ENCODE data around the gene SLC45A1.
"Not testable (repeated sequence)": the region's sequence is repeated elsewhere in the genome, so short reads cannot be mapped to it uniquely, and the experiment has no call there.

SLC45A1 gene

DNA sequence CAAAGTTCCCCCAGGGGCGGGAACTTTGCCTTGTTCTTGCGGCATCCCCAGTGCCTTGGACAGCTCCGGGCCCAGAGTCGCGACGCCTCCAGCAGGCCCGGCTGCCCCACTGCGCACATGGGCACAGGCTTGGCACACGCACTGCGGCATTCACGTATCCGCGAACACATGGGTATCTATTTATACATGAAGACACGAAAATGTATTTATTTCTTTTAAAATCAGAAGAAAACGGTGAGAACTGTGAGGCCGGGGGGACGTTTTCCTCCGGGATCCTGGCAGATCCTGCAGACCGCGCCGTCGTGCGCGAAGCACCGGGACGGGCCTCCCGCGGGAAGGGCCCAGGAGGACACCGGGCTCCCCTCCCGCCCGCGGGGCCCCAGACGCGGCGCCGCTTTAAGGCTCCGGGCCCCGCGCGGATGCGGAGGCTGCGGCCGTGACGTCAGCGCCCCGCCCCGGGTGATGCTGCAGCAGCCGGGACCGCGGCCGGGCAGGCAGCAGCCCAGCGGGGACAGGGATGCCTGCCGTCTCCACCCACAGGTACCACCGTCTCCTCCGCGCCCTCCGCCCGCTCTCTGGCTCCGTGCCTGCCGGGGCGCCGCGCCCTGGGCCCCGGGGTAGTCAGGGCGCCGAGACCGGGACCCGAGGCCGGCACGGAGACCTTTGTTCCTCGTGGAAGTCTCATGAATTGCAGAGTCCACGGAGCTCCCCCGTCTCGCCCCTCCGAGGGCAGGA is at the start of gene SLC45A1:
Gene SLC45A1 (plus strand): TSS at position 468 of the 735 bp plus-strand sequence. CDS start 6,216 bp downstream, outside the sequence.
- DNase-seq (ENCODE audit: low read depth in 2 of 2): peak; percentile 53 to 79

DNA sequence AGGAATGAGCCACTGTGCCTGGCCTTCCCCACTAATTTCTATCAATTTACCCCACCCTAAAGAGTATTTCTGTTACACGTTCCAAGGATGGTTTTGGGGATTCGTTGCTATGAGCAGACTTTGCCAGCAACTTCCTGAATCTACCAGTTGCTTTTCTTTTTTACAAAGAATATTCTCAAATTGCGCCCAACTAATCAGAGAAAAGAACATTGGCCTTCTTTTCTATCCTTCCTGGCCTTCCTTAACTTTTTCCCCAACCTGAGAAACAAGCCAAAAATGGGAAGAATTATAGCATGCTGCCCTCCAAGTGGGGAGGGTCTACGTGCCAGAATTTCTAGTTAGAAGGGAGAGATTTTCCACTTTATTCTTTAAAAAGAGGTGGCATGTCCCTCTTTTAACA is 44.9 kb upstream of the SLC45A1 start:
- no peak for DNase-seq (ENCODE audit: low read depth in 2 of 2)

DNA sequence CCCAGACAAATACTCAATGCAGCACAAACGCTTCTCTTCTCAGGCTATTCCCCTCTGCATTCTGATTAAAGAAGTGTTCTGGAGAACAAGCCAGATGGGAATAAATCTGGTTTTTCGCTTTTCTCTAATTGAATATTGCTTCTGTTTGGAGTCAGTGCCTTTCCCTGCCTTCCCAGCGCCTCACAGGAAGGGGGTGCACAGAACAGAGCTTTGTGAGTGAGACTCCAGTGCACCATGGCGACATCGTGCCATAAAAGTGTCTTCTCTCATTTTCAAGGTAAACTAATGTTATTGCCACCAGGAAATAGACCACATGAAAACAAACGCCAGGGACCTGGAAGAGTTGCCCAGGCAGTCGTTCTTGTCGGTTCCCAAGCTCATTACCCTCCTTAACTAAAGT is 43.6 kb upstream of the SLC45A1 start:
- DNase-seq (ENCODE audit: low read depth in 2 of 2): no peak

DNA sequence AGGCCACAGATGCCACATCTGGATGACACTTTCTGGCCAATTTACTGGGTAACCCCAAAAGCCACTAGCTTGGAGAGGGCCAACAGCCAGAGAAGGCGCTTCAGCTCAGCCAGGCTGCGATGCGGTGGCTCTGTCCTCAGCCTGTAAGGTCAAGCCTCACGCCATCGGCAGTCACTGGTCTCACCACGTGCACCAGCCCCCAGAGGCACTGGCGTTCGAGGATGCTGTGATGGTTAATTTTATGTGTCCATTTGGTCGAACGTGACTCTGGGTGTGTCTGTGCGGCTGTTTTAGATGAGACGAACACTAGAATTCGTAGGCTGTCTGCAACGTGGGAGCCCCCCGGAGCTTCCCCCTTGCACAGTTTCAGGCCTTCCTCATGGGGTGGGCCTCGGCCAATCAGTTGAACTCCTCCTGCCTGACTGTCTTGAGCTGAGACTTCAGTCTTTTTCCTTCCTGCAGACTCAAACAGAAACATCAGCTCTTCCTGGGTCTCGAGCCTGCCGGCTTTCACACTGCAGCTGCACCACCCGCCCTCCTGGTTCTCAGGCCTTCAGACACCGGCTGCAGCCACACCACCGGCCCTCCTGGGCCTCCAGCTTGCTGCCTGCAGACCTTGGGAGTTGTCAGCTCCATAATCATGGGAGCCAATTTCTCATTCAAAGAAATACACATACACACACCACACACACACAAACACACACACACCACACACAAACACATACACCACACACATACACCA is 41.6 kb upstream of the SLC45A1 start:
- DNase-seq (ENCODE audit: low read depth in 2 of 2): no peak

DNA sequence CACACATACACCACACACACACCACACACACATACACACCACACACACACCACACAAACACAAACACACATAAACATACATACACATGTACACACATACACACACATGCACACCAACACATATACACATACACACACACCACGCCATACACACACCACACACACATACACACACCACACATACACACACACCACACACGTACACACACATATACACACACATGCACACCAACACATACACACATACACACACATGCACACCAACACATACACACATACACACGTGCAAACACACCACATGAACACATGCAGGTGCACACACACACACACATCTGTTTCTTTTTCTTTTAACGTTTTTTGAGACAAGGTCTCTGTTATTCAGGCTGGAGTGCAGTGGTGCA is 41.0 kb upstream of the SLC45A1 start:
- DNase-seq (ENCODE audit: low read depth in 2 of 2): no peak

DNA sequence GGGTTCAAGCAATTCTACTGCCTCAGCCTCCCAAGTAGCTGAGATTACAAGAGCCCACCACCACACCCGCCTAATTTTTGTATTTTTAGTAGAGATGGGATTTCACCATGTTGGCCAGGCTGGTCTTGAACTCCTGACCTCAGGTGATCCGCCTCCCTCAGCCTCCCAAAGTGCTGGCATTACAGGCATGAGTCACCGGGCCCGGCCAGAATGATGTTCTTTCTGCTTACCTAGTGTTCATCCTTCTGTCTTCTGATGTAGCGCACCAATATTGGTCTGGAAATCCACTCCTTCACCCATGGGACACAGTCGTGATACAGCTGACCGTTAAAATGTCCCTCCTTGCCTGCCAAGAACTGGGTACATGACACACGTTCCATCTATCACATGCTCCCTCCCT is 39.2 kb upstream of the SLC45A1 start:
- not testable (repeated sequence) for DNase-seq (ENCODE audit: low read depth in 2 of 2)

DNA sequence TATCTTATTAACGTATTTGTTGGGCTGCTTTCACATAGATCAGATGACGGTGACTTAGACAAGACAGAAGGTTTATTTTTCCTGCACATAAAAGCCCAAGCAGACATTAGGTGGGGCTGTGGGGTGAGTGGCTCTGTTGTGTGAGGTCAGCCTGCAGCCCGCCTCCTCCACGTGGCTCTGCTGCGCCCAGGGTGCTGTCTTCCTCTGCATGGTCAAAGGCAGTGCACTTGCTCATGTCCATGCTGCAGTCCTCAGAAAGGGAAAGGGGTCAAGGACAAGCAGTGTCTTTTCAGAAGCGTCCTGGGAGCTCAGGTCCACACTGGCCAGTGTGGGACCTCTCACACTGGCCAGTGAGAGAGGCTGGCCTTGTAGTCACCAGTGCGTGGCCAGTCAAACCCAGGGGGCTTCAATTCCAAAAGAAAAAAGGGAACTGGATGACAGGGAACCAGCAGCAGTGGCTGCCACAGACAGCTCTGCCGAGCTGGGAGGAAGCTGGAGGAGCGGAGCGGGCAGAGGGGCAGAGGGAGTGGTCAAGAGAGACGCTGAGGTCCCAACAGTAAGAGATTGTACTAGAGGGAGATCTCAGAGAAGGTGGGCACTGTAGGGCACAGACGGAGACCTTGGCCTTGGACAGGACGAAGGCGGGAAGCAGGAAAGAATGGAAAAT is 35.9 kb upstream of the SLC45A1 start:
- DNase-seq (ENCODE audit: low read depth in 2 of 2): no peak

DNA sequence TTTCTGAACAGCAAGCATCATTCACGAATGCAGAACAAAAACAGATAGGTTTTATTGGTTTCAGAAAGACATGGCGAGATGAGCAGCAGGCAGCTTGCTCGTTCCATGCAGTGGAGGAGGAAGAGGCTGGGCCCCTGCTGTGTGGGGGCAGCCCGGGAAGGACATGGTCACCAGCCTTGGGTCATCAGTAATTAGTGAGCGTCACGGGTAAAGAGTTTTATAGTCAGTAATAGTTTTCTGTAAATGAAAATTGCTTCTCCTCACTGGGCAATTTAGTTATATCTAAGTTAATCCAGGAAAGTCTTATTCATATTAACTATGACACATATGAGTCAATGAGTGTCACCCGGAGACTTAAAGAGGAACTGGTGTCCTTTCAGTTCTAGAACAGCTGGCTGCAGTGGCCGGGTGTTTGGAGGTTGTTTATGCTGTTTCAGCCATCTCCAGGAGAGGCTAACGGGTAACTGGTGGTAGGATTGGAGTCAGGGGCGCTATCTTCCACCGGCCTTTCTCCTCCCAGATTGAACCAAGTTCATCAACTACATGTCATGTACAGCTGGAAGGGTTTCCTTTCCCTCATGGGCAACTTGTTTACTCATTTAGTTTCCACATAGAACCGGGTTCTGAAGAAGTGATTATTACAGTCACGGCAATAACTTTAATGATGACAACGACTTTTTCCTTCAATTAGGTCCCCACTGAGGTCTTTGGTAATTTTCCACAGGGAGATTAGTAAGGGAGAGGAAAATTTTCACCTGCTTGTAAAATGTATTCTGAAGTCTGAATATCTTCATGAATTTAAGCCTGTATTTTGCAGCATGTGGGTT is 34.6 kb upstream of the SLC45A1 start:
- no peak for DNase-seq (ENCODE audit: low read depth in 2 of 2)

DNA sequence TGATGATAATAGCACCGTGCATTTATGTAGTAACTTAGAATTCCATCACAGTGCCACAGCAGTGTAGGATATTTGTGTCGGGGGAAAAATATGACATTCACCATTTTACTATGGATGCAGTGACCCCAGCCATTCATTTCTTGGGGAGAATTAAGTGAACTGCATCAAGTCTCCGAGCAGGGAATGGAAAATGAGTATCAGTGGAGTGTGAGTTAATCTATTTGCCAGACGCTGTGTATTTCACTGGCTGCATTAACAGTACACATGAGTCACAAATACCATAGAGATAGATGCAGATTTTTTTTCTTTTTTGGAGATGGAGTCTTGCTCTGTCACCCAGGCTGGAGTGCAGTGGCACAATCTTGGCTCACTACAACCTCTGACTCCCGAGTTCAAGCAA is 33.8 kb upstream of the SLC45A1 start:
- DNase-seq (ENCODE audit: low read depth in 2 of 2): no peak

DNA sequence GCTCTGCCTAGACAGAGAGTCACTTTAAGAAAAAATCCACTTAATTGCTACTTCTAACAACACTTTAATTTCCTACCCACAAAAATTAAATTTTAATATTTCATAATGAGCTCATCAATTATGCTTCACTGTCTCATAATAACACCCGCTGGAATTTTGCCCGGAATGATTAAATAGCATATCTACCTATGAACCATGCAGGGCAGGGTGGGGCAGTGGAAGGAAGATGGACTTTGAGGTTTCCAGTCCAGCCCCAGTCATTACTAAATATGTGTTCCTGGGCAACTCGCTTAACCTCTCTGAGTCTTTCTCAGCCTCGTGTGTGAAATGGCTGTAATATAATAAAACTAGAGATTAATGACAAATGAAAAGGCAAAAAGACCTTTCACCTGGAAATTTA is 32.8 kb upstream of the SLC45A1 start:
- DNase-seq (ENCODE audit: low read depth in 2 of 2): no peak

DNA sequence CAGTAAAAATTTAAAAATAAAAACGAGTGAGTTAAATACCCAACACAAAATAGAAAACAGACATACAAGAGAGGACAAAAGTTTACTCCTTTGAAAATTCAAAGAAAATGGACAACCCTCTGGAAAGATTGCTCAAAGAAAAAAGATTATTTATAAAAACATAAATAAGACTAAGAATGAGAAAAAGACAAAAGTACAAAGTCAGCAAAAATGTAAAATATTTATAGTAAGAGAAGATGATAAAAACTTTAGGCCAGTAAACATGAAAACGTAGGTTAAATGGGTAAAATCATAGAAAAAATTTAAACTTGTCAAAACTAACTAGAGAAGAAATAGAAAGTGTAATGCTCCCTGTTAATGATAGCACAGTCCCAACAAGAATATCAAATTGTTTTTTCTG is 31.9 kb upstream of the SLC45A1 start:
- DNase-seq (ENCODE audit: low read depth in 2 of 2): no peak

DNA sequence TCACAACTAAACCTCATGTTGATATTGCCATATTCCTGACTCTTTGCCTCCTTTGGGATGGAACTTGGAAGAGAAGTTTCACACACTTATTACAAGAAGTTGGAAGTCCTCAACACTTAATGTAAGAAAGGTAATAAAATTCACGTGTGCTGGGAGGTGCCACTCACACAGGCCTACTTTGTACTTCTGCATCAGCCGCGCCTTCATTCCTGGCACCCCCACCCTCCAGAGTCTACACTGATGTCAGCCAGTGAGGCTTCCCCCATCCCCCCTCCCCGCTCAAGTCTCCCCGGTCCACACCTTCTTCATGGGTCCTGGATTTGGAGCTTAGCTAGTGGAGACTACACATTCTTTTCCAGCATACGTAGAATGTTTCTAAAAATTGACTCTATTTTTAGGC is 24.8 kb upstream of the SLC45A1 start:
- DNase-seq (ENCODE audit: low read depth in 2 of 2): no peak

DNA sequence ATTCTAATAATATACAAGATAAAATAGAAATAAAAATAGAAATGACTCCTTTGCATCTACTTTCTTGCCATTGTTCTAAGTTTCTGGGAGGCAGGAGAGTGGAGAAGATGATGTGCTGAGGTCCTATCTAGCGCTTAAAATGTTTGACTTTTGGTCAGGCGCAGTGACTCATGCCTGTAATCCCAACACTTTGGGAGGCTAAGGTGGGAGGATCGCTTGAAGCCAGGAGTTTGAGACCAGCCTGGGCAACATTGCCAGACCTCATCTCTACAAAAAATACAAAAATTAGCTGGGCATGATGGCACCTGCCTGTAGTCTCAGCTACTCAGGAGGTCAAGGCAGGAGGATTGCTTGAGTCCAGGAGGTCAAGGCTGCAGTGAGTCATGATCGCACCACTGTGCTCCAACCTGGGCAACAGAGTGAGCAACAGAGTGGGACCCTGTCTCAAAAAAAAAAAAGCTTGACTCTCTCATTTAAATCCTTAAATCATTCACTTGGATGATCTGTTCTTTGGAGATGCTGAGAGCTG is 24.2 kb upstream of the SLC45A1 start:
- no peak for DNase-seq (ENCODE audit: low read depth in 2 of 2)

DNA sequence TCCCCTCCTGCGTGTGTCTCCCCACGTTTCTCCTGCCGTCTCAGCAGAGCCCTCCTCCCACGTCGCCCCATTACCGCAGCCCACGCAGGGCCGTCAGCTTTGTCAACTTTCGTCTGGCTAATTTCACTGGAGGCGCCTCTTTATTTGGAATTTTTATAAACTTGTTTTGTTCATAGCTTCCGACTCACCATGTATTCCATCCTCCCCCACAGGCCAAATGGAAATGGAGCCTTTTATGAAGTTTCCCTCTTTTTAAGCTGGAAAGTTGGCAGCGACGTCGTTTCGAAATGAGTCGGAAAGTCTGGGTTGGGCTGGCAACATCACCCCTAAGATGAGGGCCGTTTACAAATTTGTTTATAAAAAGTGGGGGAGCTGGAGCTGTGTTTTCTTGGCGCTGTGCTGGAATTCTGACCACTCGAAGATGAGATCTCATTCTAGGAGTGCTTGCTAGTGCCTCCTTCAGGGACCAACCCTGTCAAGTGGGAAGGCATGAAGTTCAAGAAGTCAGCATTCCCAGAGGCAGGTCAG is 23.7 kb upstream of the SLC45A1 start:
- DNase-seq (ENCODE audit: low read depth in 2 of 2): no peak

DNA sequence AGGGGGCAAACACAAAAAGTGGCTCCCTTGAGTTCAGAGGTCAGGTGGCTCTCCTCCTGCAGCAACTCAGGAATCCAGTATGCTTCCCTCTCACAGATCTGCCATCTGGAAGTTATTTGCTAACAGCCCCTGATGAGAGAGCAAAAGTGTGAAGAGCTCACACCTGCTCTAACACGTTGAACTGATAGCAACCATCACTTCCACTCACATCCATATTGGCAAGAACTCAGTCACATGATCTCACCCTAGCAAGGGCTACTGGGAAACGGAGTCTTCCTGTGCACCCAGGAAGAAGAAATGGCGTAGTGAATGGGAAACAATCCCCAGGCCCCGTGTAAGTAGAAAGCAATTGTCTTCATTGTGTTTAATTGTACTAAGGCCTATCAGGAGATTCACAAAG is 20.7 kb upstream of the SLC45A1 start:
- no peak for DNase-seq (ENCODE audit: low read depth in 2 of 2)

DNA sequence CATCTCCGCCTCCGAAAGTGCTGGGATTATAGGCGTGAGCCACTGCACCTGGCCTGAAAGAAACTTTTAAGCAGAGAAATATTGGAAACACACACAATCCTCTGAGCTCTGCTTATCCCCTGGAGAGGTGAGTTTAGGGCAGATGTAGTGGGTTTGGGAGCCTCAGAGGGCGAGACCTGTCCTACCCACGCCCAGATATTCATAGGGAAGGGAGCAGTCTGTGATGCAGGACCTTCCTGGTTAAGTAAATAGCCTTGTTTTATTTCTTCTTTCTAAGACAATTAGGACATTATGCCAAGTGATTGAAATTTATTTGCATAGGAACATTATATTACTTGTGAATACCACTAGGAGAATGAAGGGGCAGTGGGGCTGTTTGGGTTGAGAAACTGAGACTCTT is 18.0 kb upstream of the SLC45A1 start:
- DNase-seq (ENCODE audit: low read depth in 2 of 2): no peak

DNA sequence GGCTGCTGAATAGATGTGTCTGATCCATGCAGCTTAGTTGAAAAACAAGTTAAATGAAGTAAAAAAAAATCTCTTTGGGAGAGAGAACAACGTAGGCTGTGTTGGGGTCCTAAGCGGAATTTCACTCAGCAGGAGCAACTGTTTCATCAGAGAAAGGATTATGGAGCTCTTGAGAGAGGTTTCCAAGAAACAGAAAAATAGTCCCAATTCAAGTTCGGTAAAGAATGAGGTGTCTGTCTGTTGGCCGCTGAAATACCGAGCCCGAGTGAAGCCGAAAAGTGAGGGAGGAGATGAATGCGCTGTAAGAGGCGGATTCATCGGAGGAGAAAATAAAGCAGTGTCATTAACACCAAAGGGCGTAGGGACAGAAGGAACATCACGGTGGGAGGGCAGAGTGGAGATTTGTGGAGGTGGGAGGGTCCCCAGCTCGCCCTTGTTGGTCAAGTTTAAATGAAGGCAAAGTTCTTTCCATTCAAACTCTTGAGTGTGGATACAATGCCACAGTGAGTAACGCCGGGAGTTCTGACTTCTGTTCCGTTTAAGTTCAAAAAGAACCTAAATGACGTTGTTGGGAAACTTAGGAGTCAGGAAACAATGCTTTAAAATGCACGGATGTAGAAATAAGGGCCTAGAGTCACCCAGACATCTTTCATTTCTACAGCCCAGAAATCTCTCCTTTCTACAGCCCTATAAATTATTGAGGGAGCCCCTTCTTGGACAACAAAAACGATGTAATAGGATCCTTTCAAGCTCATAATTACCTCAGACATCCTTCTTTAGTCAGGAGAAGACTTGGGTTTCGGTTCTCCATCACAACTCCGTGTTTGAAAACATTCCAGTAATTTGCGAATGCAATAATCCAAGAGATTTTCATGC is 15.6 kb upstream of the SLC45A1 start:
- DNase-seq (ENCODE audit: low read depth in 2 of 2): no peak

DNA sequence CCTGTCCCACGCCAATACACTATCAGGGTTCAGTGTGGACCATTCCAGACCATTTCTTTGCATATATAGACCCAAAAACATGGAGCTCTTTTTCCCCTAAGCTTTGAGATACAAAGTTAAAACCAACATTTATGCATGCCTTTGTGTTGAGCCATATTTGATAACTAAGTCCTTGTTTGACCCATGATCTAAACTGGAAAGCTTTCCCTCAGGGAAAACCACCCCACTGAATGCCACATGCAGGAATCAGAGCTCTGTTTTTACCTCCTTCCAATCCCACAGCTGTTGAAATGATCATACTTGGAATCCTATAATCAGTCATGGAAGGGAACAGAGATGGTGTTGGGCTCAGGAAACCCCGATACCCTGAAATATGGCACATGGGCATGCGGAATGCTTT is 14.8 kb upstream of the SLC45A1 start:
- DNase-seq (ENCODE audit: low read depth in 2 of 2): no peak

DNA sequence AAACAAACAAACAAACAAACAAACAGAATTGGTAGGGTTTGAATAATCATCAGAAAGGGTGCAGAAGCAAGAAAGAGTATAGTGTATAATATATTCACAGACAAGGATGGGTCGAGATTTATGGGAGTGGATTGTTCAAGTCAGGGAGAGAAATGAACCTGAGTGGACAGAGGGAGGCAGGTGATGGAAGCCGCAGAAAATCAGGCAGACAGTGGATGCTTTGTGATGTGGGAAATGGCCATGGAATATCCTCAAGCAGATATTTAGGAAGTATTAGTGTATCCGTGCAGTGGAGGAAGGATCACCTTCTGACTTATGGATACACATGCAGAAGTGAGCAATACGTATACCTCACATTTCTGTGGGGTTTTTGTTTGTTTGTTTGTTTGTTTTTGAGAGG is 14.0 kb upstream of the SLC45A1 start:
- DNase-seq (ENCODE audit: low read depth in 2 of 2): no peak

DNA sequence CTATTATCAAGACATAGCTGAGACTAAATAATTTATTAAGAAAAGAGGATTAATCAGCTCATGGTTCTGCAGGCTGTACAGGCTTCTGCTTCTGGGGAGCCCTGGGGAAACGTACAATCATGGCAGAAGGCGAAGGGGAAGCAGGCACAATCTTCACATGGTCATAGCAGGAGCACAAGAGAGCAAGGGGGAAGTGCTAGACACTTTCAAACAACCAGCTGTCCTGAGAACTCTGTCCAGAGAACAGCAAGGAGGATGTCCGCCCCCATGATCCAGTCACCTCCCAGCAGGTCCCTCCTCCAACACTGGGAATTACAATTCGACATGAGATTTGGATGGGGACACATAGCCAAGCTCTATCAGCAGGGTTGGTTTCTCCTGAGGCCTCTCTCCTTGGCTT is 10.3 kb upstream of the SLC45A1 start:
- DNase-seq (ENCODE audit: low read depth in 2 of 2): no peak
